Activated CD8-positive, alpha-beta T cell treated with anti-CD3 and anti-CD28 coated beads for 36 hours (primary cell): ENCODE measurements around the gene ATRIP. TPM values are rescaled to one million over a fixed set of nuclear protein-coding genes. Genes with fewer than 3 reads are reported as not detected.

Experiments
- ATAC-seq: fragments of 200-7000 bp; cut with Tn5 transposase; one replicate; pipeline ENCODE4 v1.10.0; 2021; ENCODE audit warnings: mild to moderate bottlenecking, moderate library complexity
- CTCF ChIA-PET: fragments of 350-600 bp; sonication (Branson Sonifier 250); formaldehyde crosslinking; loops from one replicate; lab custom pipeline; 2021; ENCODE audit warnings: antibody characterized with exemption; lab: Charles Lee
- POLR2A ChIA-PET: fragments of 350-600 bp; sonication (Branson Sonifier 250); formaldehyde crosslinking; loops from one replicate; lab custom pipeline; 2021; ENCODE audit warnings: antibody characterized with exemption; lab: Charles Lee
- DNase-seq: peaks from one replicate; pipeline ENCODE4 v3.0.0-alpha.2; 2020
- H3K27ac Mint-ChIP-seq: one replicate; pipeline ENCODE4 v1.8.0; 2021; ENCODE audit warnings: mild to moderate bottlenecking, mixed read lengths
- H3K27me3 Mint-ChIP-seq: one replicate; pipeline ENCODE4 v1.8.0; 2021; ENCODE audit warnings: mixed read lengths
- H3K36me3 Mint-ChIP-seq: one replicate; pipeline ENCODE4 v1.8.0; 2021; ENCODE audit warnings: low read depth, mixed read lengths
- H3K4me1 Mint-ChIP-seq: one replicate; pipeline ENCODE4 v1.8.0; 2021; ENCODE audit warnings: low read depth, mixed read lengths
- H3K4me3 Mint-ChIP-seq: one replicate; pipeline ENCODE4 v1.8.0; 2021; ENCODE audit warnings: mild to moderate bottlenecking, moderate library complexity, mixed read lengths
- H3K9me3 Mint-ChIP-seq: one replicate; pipeline ENCODE4 v1.8.0; 2021; ENCODE audit warnings: mixed read lengths
- CTCF ChIP-seq: fragments of 200-600 bp; IDR thresholded peaks from one replicate; pipeline ENCODE4 v1.8.0; 2022; ENCODE audit warnings: antibody characterized with exemption, mild to moderate bottlenecking
- intact Hi-C: fragments of 100-400 bp; cut with micrococcal nuclease; formaldehyde crosslinking; loops from one replicate; pipeline ENCODE4 v1.10.0; 2022
- total RNA-seq, 2 experiments: library from RNA; stranded (reverse); gene quantifications; one replicate each; pipeline ENCODE4 v1.2.3, GENCODE V29; 2021

ATRIP gene
- total RNA-seq, 2 experiments from 2014 or later: 12.4 to 15.0 TPM

- ATAC-seq: no peak
- Mint-ChIP-seq H3K9me3 (no peaks in the 10 kb centered on the region), H3K27ac (no peak overlapping the region), H3K4me3 (no peak overlapping the region), H3K4me1 (no peaks in the 10 kb centered on the region), H3K27me3 (no peaks in the 10 kb centered on the region), H3K36me3 (no peaks in the 10 kb centered on the region)
- TF ChIP-seq CTCF: no peak
- ChIA-PET POLR2A (interaction anchor here (0.6 kb wide), 1 partner anchor 140 kb away, joined by 3 read pairs; no protein-coding TSS in a partner anchor), CTCF (interaction anchor here (4.4 kb wide), 1 partner anchor 19 kb away, joined by 27 read pairs; no protein-coding TSS in a partner anchor)
- intact Hi-C loops: no loop called here
- no peak for DNase-seq
These were observed 28.9 kb upstream of the ATRIP start for GRCh38 chr3:48417529-48418108.

- no peaks in the 10 kb centered on the region for H3K36me3 Mint-ChIP-seq
- DNase-seq: no peak
- intact Hi-C loops: no loop called here
- no peak for ATAC-seq
- POLR2A ChIA-PET: interaction anchor here (0.6 kb wide), 1 partner anchor 139 kb away, joined by 3 read pairs; no protein-coding TSS in a partner anchor
- no peaks in the 10 kb centered on the region for H3K4me1 Mint-ChIP-seq
- H3K27me3 Mint-ChIP-seq: no peaks in the 10 kb centered on the region
- no peak for TF ChIP-seq CTCF
- no peaks in the 10 kb centered on the region for H3K9me3 Mint-ChIP-seq
- H3K4me3 Mint-ChIP-seq: no peak overlapping the region
- CTCF ChIA-PET: interaction anchor here (1.7 to 4.4 kb wide), 2 partner anchors 18 kb away, joined by 6 to 27 read pairs; no protein-coding TSS in a partner anchor
- no peak overlapping the region for H3K27ac Mint-ChIP-seq
These were observed 28.4 kb upstream of the ATRIP start for GRCh38 chr3:48418140-48418539.

- intact Hi-C loops: no loop called here
These were observed 27.9 kb upstream of the ATRIP start for GRCh38 chr3:48418651-48419050.

GRCh38 chr3:48419149-48419548 is 27.4 kb upstream of the ATRIP start:
- H3K4me1 Mint-ChIP-seq: no peaks in the 10 kb centered on the region
- no peak for ATAC-seq
- POLR2A ChIA-PET: interaction anchor here (0.6 to 0.7 kb wide), 2 partner anchors 17 to 73 kb away, joined by 3 to 4 read pairs; no protein-coding TSS in a partner anchor

More at GRCh38 chr3:48418651-48419050, 27.9 kb upstream of the ATRIP start:
- Mint-ChIP-seq H3K9me3 (no peaks in the 10 kb centered on the region), H3K27ac (no peak overlapping the region), H3K36me3 (no peaks in the 10 kb centered on the region), H3K4me3 (no peak overlapping the region), H3K27me3 (no peaks in the 10 kb centered on the region), H3K4me1 (no peaks in the 10 kb centered on the region)
- ChIA-PET POLR2A (interaction anchor here (0.7 kb wide), 1 partner anchor 17 kb away, joined by 4 read pairs; no protein-coding TSS in a partner anchor), CTCF (interaction anchor here (0.5 to 4.4 kb wide), 3 partner anchors 18 to 197 kb away, joined by 3 to 27 read pairs (median 6); no protein-coding TSS in a partner anchor)
- TF ChIP-seq CTCF: no peak
- ATAC-seq: no peak
- no peak for DNase-seq

More at GRCh38 chr3:48419149-48419548, 27.4 kb upstream of the ATRIP start:
- intact Hi-C loops: no loop called here
- Mint-ChIP-seq H3K36me3 (no peaks in the 10 kb centered on the region), H3K27me3 (no peaks in the 10 kb centered on the region), H3K4me3 (no peak overlapping the region), H3K9me3 (no peaks in the 10 kb centered on the region), H3K27ac (no peak overlapping the region)
- no peak for TF ChIP-seq CTCF
- no peak for DNase-seq
- CTCF ChIA-PET: interaction anchor here (0.5 to 4.4 kb wide), 4 partner anchors 17 to 197 kb away, joined by 3 to 27 read pairs (median 4); no protein-coding TSS in a partner anchor
